WTC11 (cell line): Measurements from ENCODE around the gene BLMH. TPM values are rescaled to one million over a fixed set of nuclear protein-coding genes. Genes with fewer than 3 reads are reported as not detected.

Source experiments
- ATAC-seq: fragments of 200-7000 bp; cut with Tn5 transposase; 2 replicates; pipeline ENCODE4 v1.10.0; 2021; ENCODE audit warnings: mild to moderate bottlenecking, moderate library complexity
- CTCF ChIA-PET: fragments of 300-600 bp; sonication (Branson Sonifier 250); formaldehyde crosslinking; loops from one replicate; lab custom pipeline; 2021; ENCODE audit warnings: antibody characterized with exemption; lab: Charles Lee
- POLR2A ChIA-PET: fragments of 350-600 bp; sonication (Branson Sonifier 250); formaldehyde crosslinking; loops from one replicate; lab custom pipeline; 2021; ENCODE audit warnings: antibody characterized with exemption; lab: Charles Lee
- DNase-seq: peaks from one replicate; pipeline ENCODE4 v3.0.0; 2021; ENCODE audit warnings: low spot score
- H3K27ac Mint-ChIP-seq: 2 replicates; pipeline ENCODE4 v1.8.0; 2021; ENCODE audit warnings: mixed read lengths
- H3K27me3 Mint-ChIP-seq: 2 replicates; pipeline ENCODE4 v1.8.0; 2021; ENCODE audit warnings: low read depth, mild to moderate bottlenecking, moderate library complexity, mixed read lengths
- H3K36me3 Mint-ChIP-seq: 2 replicates; pipeline ENCODE4 v1.8.0; 2021; ENCODE audit warnings: mixed read lengths
- H3K4me1 Mint-ChIP-seq: 2 replicates; pipeline ENCODE4 v1.8.0; 2022; ENCODE audit warnings: mixed read lengths
- H3K4me3 Mint-ChIP-seq: 2 replicates; pipeline ENCODE4 v1.8.0; 2021; ENCODE audit warnings: mild to moderate bottlenecking, moderate library complexity, mixed read lengths
- H3K9me3 Mint-ChIP-seq: 2 replicates; pipeline ENCODE4 v1.8.0; 2021; ENCODE audit warnings: mixed read lengths
- ATF2 ChIP-seq: sonication (generic); formaldehyde crosslinking; IDR thresholded peaks from 2 replicates; pipeline ENCODE4 v1.8.1; 2022; ENCODE audit warnings: low read depth, missing genetic modification reagents, borderline replicate concordance
- CREB1 ChIP-seq: sonication (generic); formaldehyde crosslinking; IDR thresholded peaks from 2 replicates; pipeline ENCODE4 v1.8.0; 2023; ENCODE audit warnings: mild to moderate bottlenecking, missing genetic modification reagents
- E2F4 ChIP-seq: sonication (generic); formaldehyde crosslinking; IDR thresholded peaks from 2 replicates; pipeline ENCODE4 v1.8.1; 2022; ENCODE audit warnings: low read depth, mild to moderate bottlenecking, moderate library complexity, missing genetic modification reagents, borderline replicate concordance
- EMX1 ChIP-seq: fragments of 250-450 bp; sonication (Bioruptor Pico); IDR thresholded peaks from 2 replicates; pipeline ENCODE4 v1.8.0; 2021; ENCODE audit warnings: mild to moderate bottlenecking
- ETV6 ChIP-seq: sonication (generic); formaldehyde crosslinking; IDR thresholded peaks from 2 replicates; pipeline ENCODE4 v1.8.1; 2022; ENCODE audit warnings: mild to moderate bottlenecking, missing genetic modification reagents
- FOXP1 ChIP-seq: sonication (generic); formaldehyde crosslinking; IDR thresholded peaks from 2 replicates; pipeline ENCODE4 v1.8.0; 2022; ENCODE audit warnings: missing genetic modification reagents, mild to moderate bottlenecking, moderate library complexity, borderline replicate concordance
- GRHL2 ChIP-seq: fragments of 250-450 bp; sonication (Bioruptor Pico); IDR thresholded peaks from 2 replicates; pipeline ENCODE4 v1.8.0; 2022; ENCODE audit warnings: mild to moderate bottlenecking, moderate library complexity; ENCODE audit not compliant: insufficient replicate concordance, severe bottlenecking
- HMGXB4 ChIP-seq: sonication (generic); formaldehyde crosslinking; IDR thresholded peaks from 2 replicates; pipeline ENCODE4 v1.8.1; 2023; ENCODE audit warnings: mild to moderate bottlenecking, moderate library complexity, missing genetic modification reagents
- MYBL2 ChIP-seq: sonication (generic); formaldehyde crosslinking; IDR thresholded peaks from 2 replicates; pipeline ENCODE4 v1.8.1; 2023; ENCODE audit warnings: mild to moderate bottlenecking, moderate library complexity, missing genetic modification reagents
- NR1H2 ChIP-seq: sonication (generic); formaldehyde crosslinking; IDR thresholded peaks from 2 replicates; pipeline ENCODE4 v1.9.0; 2021; ENCODE audit warnings: mild to moderate bottlenecking, moderate library complexity, missing genetic modification reagents
- PREB ChIP-seq: sonication (generic); formaldehyde crosslinking; IDR thresholded peaks from 2 replicates; pipeline ENCODE4 v1.8.1; 2022; ENCODE audit warnings: mild to moderate bottlenecking, missing genetic modification reagents, moderate library complexity, borderline replicate concordance
- PRRX2 ChIP-seq: fragments of 250-450 bp; sonication (Bioruptor Pico); IDR thresholded peaks from 2 replicates; pipeline ENCODE4 v1.8.0; 2021; ENCODE audit warnings: mild to moderate bottlenecking
- TCF7 ChIP-seq: sonication (generic); formaldehyde crosslinking; IDR thresholded peaks from 2 replicates; pipeline ENCODE4 v1.8.0; 2022; ENCODE audit warnings: mild to moderate bottlenecking, low read depth, missing genetic modification reagents, moderate library complexity
- ZNF138 ChIP-seq: sonication (generic); formaldehyde crosslinking; conservative IDR thresholded peaks from 2 replicates; pipeline ENCODE4 v1.8.1; 2022; ENCODE audit warnings: mild to moderate bottlenecking, moderate library complexity, missing genetic modification reagents
- ZNF263 ChIP-seq: sonication (generic); formaldehyde crosslinking; IDR thresholded peaks from 2 replicates; pipeline ENCODE4 v1.8.1; 2022; ENCODE audit warnings: low read depth, mild to moderate bottlenecking, moderate library complexity, missing genetic modification reagents
- ZNF281 ChIP-seq: sonication (generic); formaldehyde crosslinking; IDR thresholded peaks from 2 replicates; pipeline ENCODE4 v1.8.0; 2023; ENCODE audit warnings: mild to moderate bottlenecking, missing genetic modification reagents
- ZNF425 ChIP-seq: fragments of 250-450 bp; sonication (Bioruptor Pico); conservative IDR thresholded peaks from 2 replicates; pipeline ENCODE4 v1.9.0; 2021; ENCODE audit warnings: mild to moderate bottlenecking
- total RNA-seq: library from RNA; stranded (reverse); gene quantifications from 3 replicates; pipeline ENCODE4 v1.2.3, GENCODE V29; 2021

The BLMH gene
- total RNA-seq, 1 experiment from 2014 or later = 63.9 TPM

GRCh38 chr17:30244853-30245385 lies 46.8 kb downstream of the BLMH start:
- DNase-seq (no peak), ATAC-seq (no peak)
- H3K27ac Mint-ChIP-seq = no peak overlapping the region
- H3K4me1 Mint-ChIP-seq = no peaks in the 10 kb centered on the region
- H3K27me3 Mint-ChIP-seq = peaks cover 5% of the 10 kb centered on the region
- peaks cover 9% of the 10 kb centered on the region for H3K9me3 Mint-ChIP-seq
- ChIA-PET POLR2A (no interaction called here), CTCF (interaction anchor here (1.5 kb wide), 1 partner anchor 41 kb away, joined by 6 read pairs; no protein-coding TSS in a partner anchor)
- peaks cover 16% of the 10 kb centered on the region for H3K36me3 Mint-ChIP-seq
- TF ChIP-seq ATF2 (CRISPR knock-in tag) = no peak
- TF ChIP-seq ETV6 (CRISPR knock-in tag) = no peak
- TF ChIP-seq EMX1 (CRISPR knock-in tag) = no peak
- no peak for TF ChIP-seq HMGXB4
- TF ChIP-seq TCF7 (CRISPR knock-in tag) = no peak
- TF ChIP-seq FOXP1 = no peak
- TF ChIP-seq ZNF263 (CRISPR knock-in tag) = no peak
- no peak for TF ChIP-seq E2F4 (CRISPR knock-in tag)
- TF ChIP-seq NR1H2 (CRISPR knock-in tag) = no peak
- no peak for TF ChIP-seq PREB (CRISPR knock-in tag)
- TF ChIP-seq MYBL2 = no peak
- TF ChIP-seq GRHL2 (CRISPR knock-in tag) = no peak
- no peak for TF ChIP-seq ZNF281 (CRISPR knock-in tag)
- no peak for TF ChIP-seq CREB1 (CRISPR knock-in tag)
- TF ChIP-seq ZNF425 (CRISPR knock-in tag) = no peak
- TF ChIP-seq PRRX2 (CRISPR knock-in tag) = no peak
- TF ChIP-seq ZNF138 (CRISPR knock-in tag) = no peak
- H3K4me3 Mint-ChIP-seq = no peak overlapping the region
